K562 (cell line): Measurements from ENCODE around the gene ZNF800. TPM values are rescaled to one million over a fixed set of nuclear protein-coding genes. Genes with fewer than 3 reads are reported as not detected.

Experiments
- ATAC-seq: fragments of 200-7000 bp; cut with Tn5 transposase; 3 replicates; pipeline ENCODE4 v1.9.1; 2020; ENCODE audit warnings: moderate library complexity
- BruUV-seq: library from RNA; stranded (reverse); fragments of 400-500 nt; replicated peaks from 2 replicates; lab custom pipeline; 2021; lab: Mats Ljungman, UMichigan
- CTCF ChIA-PET: fragments of 300-600 bp; formaldehyde crosslinking; extraction: SDS; loops from one replicate; lab custom pipeline; 2021; ENCODE audit warnings: low intra/inter-chr PET ratio; lab: Yijun Ruan, JAX
- POLR2A ChIA-PET: fragments of 300-600, 350-650 bp; sonication (Branson Sonifier 250); formaldehyde crosslinking; extraction: SDS; loops from one replicate; lab custom pipeline; 2021; ENCODE audit warnings: antibody characterized with exemption, inconsistent platforms; lab: Yijun Ruan, JAX
- DNase-seq, 4 experiments: peaks; one replicate each; pipeline versions ENCODE4 v3.0.0 to v3.0.0-alpha.2; 2011 to 2018; ENCODE audit warnings: low spot score in 3 of 4, mixed read lengths in 3 of 4; ENCODE audit errors: extremely low read depth in 1 of 4
- FAIRE-seq: peaks from 2 replicates; lab custom pipeline; 2011; peaks lifted over from hg19 to GRCh38; lab: Jason Lieb, UNC
- H2AFZ ChIP-seq: 2 replicates; pipeline ENCODE4 v1.6.0; 2011; ENCODE audit warnings: low read depth, low read length, control low read depth, inconsistent platforms
- H3K27ac ChIP-seq: fragments of 200-600 bp; 3 replicates; pipeline ENCODE4 v1.8.0; 2011; ENCODE audit warnings: low read depth, mild to moderate bottlenecking, control low read depth, inconsistent platforms, low read length, moderate library complexity, mixed read lengths; ENCODE audit errors: extremely low read depth
- H3K27me3 ChIP-seq, 2 experiments: fragments of 300-600 bp in 1 of 2; 2 replicates in 1 of 2; 3 replicates in 1 of 2; pipeline versions ENCODE4 v1.6.0 to v1.8.0; 2011; ENCODE audit warnings: inconsistent platforms in 2 of 2, low read length in 2 of 2, mild to moderate bottlenecking in 1 of 2, mixed read lengths in 1 of 2, moderate library complexity in 1 of 2; ENCODE audit not compliant: control insufficient read depth in 2 of 2, insufficient read depth in 2 of 2
- H3K36me3 ChIP-seq: fragments of 300-600 bp; 3 replicates; pipeline ENCODE4 v1.8.0; 2011; ENCODE audit warnings: mild to moderate bottlenecking, low read length, inconsistent platforms; ENCODE audit not compliant: control insufficient read depth, insufficient read depth
- H3K4me1 ChIP-seq, 2 experiments: fragments of 200-600 bp in 1 of 2; replicated peaks in 1 of 2; 2 replicates in 1 of 2; 3 replicates in 1 of 2; pipeline versions ENCODE4 v1.5.1 to v1.8.0; 2011; ENCODE audit warnings: inconsistent platforms in 2 of 2, low read length in 2 of 2, mild to moderate bottlenecking in 1 of 2, mixed read lengths in 1 of 2, moderate library complexity in 1 of 2; ENCODE audit not compliant: control insufficient read depth in 2 of 2, insufficient read depth in 2 of 2
- H3K4me2 ChIP-seq: 2 replicates; pipeline ENCODE4 v1.6.1; 2011; ENCODE audit warnings: low read length, control low read depth, inconsistent platforms, mixed read lengths; ENCODE audit not compliant: insufficient read depth
- H3K4me3 ChIP-seq: fragments of 200-600 bp; sonication (generic), shearing (Covaris generic); 2 replicates; pipeline ENCODE4 v1.5.1; 2016; ENCODE audit warnings: control low read depth, inconsistent platforms
- H3K79me2 ChIP-seq: fragments of 200-600 bp; 3 replicates; pipeline ENCODE4 v1.8.0; 2011; ENCODE audit warnings: low read length, inconsistent platforms; ENCODE audit not compliant: control insufficient read depth, insufficient read depth
- H3K9ac ChIP-seq, 2 experiments: 2 replicates each; pipeline versions ENCODE4 v1.6.0 to v1.6.1; 2011; ENCODE audit warnings: low read depth in 2 of 2, low read length in 2 of 2, control low read depth in 1 of 2, inconsistent platforms in 1 of 2, mild to moderate bottlenecking in 1 of 2, mixed read lengths in 1 of 2; ENCODE audit not compliant: insufficient read depth in 1 of 2
- H3K9me1 ChIP-seq: one replicate; pipeline ENCODE4 v1.6.0; 2011; ENCODE audit warnings: inconsistent platforms, mild to moderate bottlenecking, low read length, moderate library complexity; ENCODE audit not compliant: control insufficient read depth, insufficient read depth
- H3K9me3 ChIP-seq: replicated peaks from 2 replicates; pipeline ENCODE4 v1.5.1; 2011; ENCODE audit warnings: low read depth, low read length, inconsistent platforms; ENCODE audit not compliant: control insufficient read depth, insufficient read depth
- H4K20me1 ChIP-seq: replicated peaks from 2 replicates; pipeline ENCODE4 v1.6.1; 2011; ENCODE audit warnings: low read length, inconsistent platforms, mixed read lengths; ENCODE audit not compliant: control insufficient read depth, insufficient read depth
- ATF4 ChIP-seq: fragments of 450-650 bp; formaldehyde crosslinking; IDR thresholded peaks from 2 replicates; pipeline ENCODE4 v1.4.0; 2022; ENCODE audit warnings: mild to moderate bottlenecking, moderate library complexity
- ATF6 ChIP-seq: sonication (generic); formaldehyde crosslinking; IDR thresholded peaks from 2 replicates; pipeline ENCODE4 v1.4.0; 2020; ENCODE audit warnings: mild to moderate bottlenecking, missing genetic modification reagents
- CEBPG ChIP-seq, 3 experiments: fragments of 200-800 bp in 1 of 3; sonication (Bioruptor generic) in 1 of 3; sonication (generic) in 1 of 3; formaldehyde crosslinking in 1 of 3; IDR thresholded peaks in 2 of 3; conservative IDR thresholded peaks in 1 of 3; 2 replicates each; pipeline versions ENCODE4 v1.6.1 to v1.8.0; 2016 to 2022; ENCODE audit warnings: missing compliant biosample characterization in 2 of 3, missing genetic modification characterization in 2 of 3, mild to moderate bottlenecking in 1 of 3, missing genetic modification reagents in 1 of 3
- ELF4 ChIP-seq: fragments of 450-650 bp; formaldehyde crosslinking; IDR thresholded peaks from 2 replicates; pipeline ENCODE4 v1.4.0; 2022; ENCODE audit warnings: missing genetic modification characterization
- IRF9 ChIP-seq: fragments of 450-650 bp; IDR thresholded peaks from 2 replicates; pipeline ENCODE4 v1.6.1; 2016; ENCODE audit warnings: missing biosample characterization, missing genetic modification characterization
- KAT2B ChIP-seq: IDR thresholded peaks from one replicate; pipeline ENCODE4 v1.6.1; 2012; ENCODE audit warnings: low read depth, mild to moderate bottlenecking, control low read depth, inconsistent platforms, low read length, moderate library complexity
- MAX ChIP-seq: sonication (generic); formaldehyde crosslinking; IDR thresholded peaks from 2 replicates; pipeline ENCODE4 v1.9.0; 2022; ENCODE audit warnings: mild to moderate bottlenecking, missing genetic modification reagents
- MBD2 ChIP-seq: sonication (generic); IDR thresholded peaks from 2 replicates; pipeline ENCODE4 v1.6.1; 2016; ENCODE audit warnings: low read depth, borderline replicate concordance
- MTF1 ChIP-seq: fragments of 250-450 bp; sonication (Bioruptor Pico); IDR thresholded peaks from 2 replicates; pipeline ENCODE4 v1.9.0; 2021; ENCODE audit warnings: moderate library complexity, mild to moderate bottlenecking, inconsistent platforms, borderline replicate concordance
- PCBP2 ChIP-seq: fragments of 200-400 bp; formaldehyde crosslinking; IDR thresholded peaks from 2 replicates; pipeline ENCODE4 v1.6.1; 2018; ENCODE audit warnings: low read length, low read depth, mild to moderate bottlenecking, moderate library complexity; ENCODE audit not compliant: poor library complexity, severe bottlenecking
- SIN3A ChIP-seq, 2 experiments: fragments of 150-350 bp in 1 of 2; IDR thresholded peaks; 2 replicates each; pipeline ENCODE4 v1.6.1; 2011 to 2016; ENCODE audit warnings: borderline replicate concordance in 2 of 2, low read depth in 2 of 2, low read length in 2 of 2, mild to moderate bottlenecking in 2 of 2, moderate library complexity in 2 of 2; ENCODE audit not compliant: control insufficient read depth in 1 of 2
- SMAD4 ChIP-seq: fragments of 250-450 bp; sonication (Bioruptor Pico); conservative IDR thresholded peaks from 2 replicates; pipeline ENCODE4 v1.8.0; 2021; ENCODE audit warnings: inconsistent platforms, mild to moderate bottlenecking, moderate library complexity
- TRIM24 ChIP-seq, 2 experiments: fragments of 450-650 bp; IDR thresholded peaks; 2 replicates each; pipeline ENCODE4 v1.6.1; 2016
- U2AF1 ChIP-seq: fragments of 200-400 bp; formaldehyde crosslinking; optimal IDR thresholded peaks from 2 replicates; pipeline ENCODE3; 2017; ENCODE audit warnings: mild to moderate bottlenecking, low read depth, low read length, moderate library complexity
- ZFX ChIP-seq: sonication (generic); formaldehyde crosslinking; IDR thresholded peaks from 2 replicates; pipeline ENCODE4 v1.8.0; 2022; ENCODE audit warnings: mild to moderate bottlenecking, missing genetic modification reagents, moderate library complexity
- ZNF124 ChIP-seq: sonication (generic); formaldehyde crosslinking; IDR thresholded peaks from 2 replicates; pipeline ENCODE4 v1.8.1; 2022; ENCODE audit warnings: missing genetic modification reagents
- WGBS: fragments of 100-300 bp; shearing (Covaris generic); methylation state at CpG from one replicate; pipeline ENCODE4 v1.1.6; 2016; ENCODE audit warnings: low coverage, mixed read lengths; ENCODE audit not compliant: insufficient coverage; ENCODE audit errors: missing lambda C conversion rate; 5-methylcytosine and 5-hydroxymethylcytosine counted together
- in situ Hi-C: fragments of 300-500 bp; cut with MboI; formaldehyde crosslinking; loops from 4 replicates; pipeline ENCODE4 v1.15.0; 2018; ENCODE audit warnings: inconsistent platforms, mixed read lengths
- intact Hi-C: fragments of 100-400 bp; cut with micrococcal nuclease; formaldehyde crosslinking; loops from 2 replicates; pipeline ENCODE4 v1.14.2; 2022
- polyA plus RNA-seq, 8 experiments: library from polyadenylated mRNA; depleted of rRNA in 4 of 8; stranded (reverse) in 5 of 8; unstranded in 3 of 8; fragments of >200 nt; fragmentation: Nextera tagmentation in 2 of 8; fragmentation: Illumina TruSeq in 1 of 8; extraction: Ambion mirVana in 2 of 8; extraction: Trizol in 1 of 8; gene quantifications; 2 replicates each; pipeline versions ENCODE4 v1.2.1 to v1.2.3, GENCODE V29; 2011 to 2014; ENCODE audit warnings: inconsistent platforms in 1 of 8, missing spikeins in 1 of 8
- total RNA-seq, 7 experiments: library from RNA; depleted of rRNA in 6 of 7; stranded (reverse); fragments of >200 nt in 6 of 7; fragmentation: Illumina TruSeq in 2 of 7; extraction: Trizol in 2 of 7; gene quantifications; 2 replicates each; pipeline versions ENCODE4 v1.2.1 to v1.2.3, GENCODE V29; 2011 to 2021; ENCODE audit warnings: low replicate concordance in 1 of 7

ZNF800 gene
- total and polyA plus RNA-seq, 9 of the 15 experiments (the other 6 are each of a cell fraction or from before 2014, with no cell fraction given) = 7.5 to 58.3 (median 33.4) TPM

- ChIA-PET CTCF (interaction anchor here (0.8 to 2.2 kb wide), 5 partner anchors 43 to 167 kb away, joined by 3 to 17 read pairs (median 8); partner anchors contain the start of gene ZNF800), POLR2A (interaction anchor here (0.6 to 1.7 kb wide), 6 partner anchors 14 to 73 kb away, joined by 3 to 5 read pairs (median 3); no protein-coding TSS in a partner anchor)
- Histone ChIP-seq H3K79me2 (no peaks in the 10 kb centered on the region), H3K27me3 (no peaks in the 10 kb centered on the region), H2AFZ (peak overlapping the region; percentile 85), H3K9me3 (no peaks in the 10 kb centered on the region), H3K4me1 (peaks cover 0 to 8% of the 10 kb centered on the region in 2 experiments; a peak in 3 of 5 replicates), H4K20me1 (no peaks in the 10 kb centered on the region), H3K4me3 (peak overlapping the region; percentile 29), H3K36me3 (peaks cover 12% of the 10 kb centered on the region; the same call in 1 of the 3 replicates), H3K9me1 (no peaks in the 10 kb centered on the region), H3K9ac (peak overlapping the region; percentile 33 to 93), H3K27ac (no peak overlapping the region), H3K4me2 (peak overlapping the region; percentile 75)
- ATAC-seq (peak; percentile 99), FAIRE-seq (no peak), DNase-seq (peak; percentile 75 to 88 (median 79))
- intact Hi-C loops (loop anchor here (1.0 to 10.0 kb wide), 4 partner anchors 43 to 857 kb away; no protein-coding TSS in a partner anchor), in situ Hi-C loops (no loop called here)
- no TSS peak for BruUV-seq
- WGBS = 23% methylated on average over 79 of the region's 79 CpGs
- TF ChIP-seq ELF4 (CRISPR knock-in tag) (no peak), IRF9 (tag) (no peak), ZFX (CRISPR knock-in tag) (0 out of 2 replicates have a peak, but pooled peaks have one; percentile 20), TRIM24 (IDR thresholded peaks at IDR 0.05) (no peak), KAT2B (no peak), PCBP2 (no peak), ZNF124 (CRISPR knock-in tag) (no peak), SMAD4 (CRISPR knock-in tag) (peak; percentile 79), MAX (CRISPR knock-in tag) (peak; percentile 58), ATF4 (CRISPR knock-in tag) (0 out of 2 replicates have a peak, but pooled peaks have one; percentile 20), MTF1 (no peak), SIN3A (IDR thresholded peaks at IDR 0.05; ENCODE audit: borderline replicate concordance in 2 of 2, control insufficient read depth in 1 of 2, low read depth in 2 of 2, low read length in 2 of 2) (peak in 1 of 2 experiments; percentile 67; a peak in 1 of 4 replicates), U2AF1 (no peak), ATF6 (no peak), MBD2 (no peak), CEBPG (CRISPR knock-in tag; IDR thresholded peaks at IDR 0.05) (no peak), CEBPG (tag; conservative IDR thresholded peaks at IDR 0.05 in 1 of 2, IDR thresholded peaks at IDR 0.05 in 1 of 2) (no peak)
Observed at GRCh38 chr7:127347567-127348246, 44.8 kb downstream of the ZNF800 start.
